Measurements from ENCODE around the gene SH3BP4.

SH3BP4 gene

DNA sequence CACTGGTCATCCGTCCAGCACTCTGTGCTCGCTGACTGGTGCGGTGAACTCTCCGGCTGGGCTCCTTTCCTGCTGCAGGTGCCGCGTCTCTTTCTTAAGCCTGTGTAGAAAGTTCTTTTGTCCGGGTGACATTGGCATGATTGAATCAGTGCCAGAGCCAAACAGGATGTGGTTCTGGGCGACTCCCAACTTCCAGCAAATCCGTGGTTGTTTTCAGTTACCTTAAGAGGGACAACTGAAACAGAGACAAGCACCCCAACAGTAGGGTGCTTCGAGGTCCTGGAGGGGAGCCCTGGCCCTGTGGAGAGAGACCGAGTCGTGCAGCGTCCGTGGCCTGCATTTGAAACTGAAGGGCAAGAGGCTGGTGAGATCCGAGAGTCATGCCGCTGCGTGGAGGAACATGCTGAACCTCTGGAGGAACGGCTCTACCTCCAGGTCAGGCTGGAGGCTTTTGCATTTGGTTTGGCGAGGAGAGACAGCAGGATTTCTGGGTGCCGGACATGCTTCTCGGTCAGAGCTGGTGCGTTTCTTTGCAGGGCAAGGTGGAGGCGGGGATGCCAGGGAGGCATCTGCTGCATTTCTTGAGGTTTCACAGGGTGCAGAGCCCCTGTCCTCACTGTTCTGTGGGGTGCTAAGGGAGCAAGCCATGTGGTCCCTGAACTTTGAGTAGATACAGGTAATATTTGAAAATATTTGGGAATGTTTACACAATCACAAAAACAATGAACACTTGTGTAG is 26.8 kb downstream of the SH3BP4 start:
- DNase-seq (no peak), ATAC-seq (replicated peaks) (no peak)
- Mint-ChIP-seq H3K4me3 (no peak overlapping the region), H3K9me3 (peaks cover 0 to 6% of the 10 kb centered on the region in 2 donors), H3K36me3 (peaks cover 9 to 12% of the 10 kb centered on the region in 2 donors), H3K27ac (no peak overlapping the region), H3K4me1 (peaks cover 16 to 46% of the 10 kb centered on the region in 2 donors), H3K27me3 (peaks cover 21 to 23% of the 10 kb centered on the region in 2 donors)

GRCh38 chr2:234979204-234980167 is 27.7 kb downstream of the SH3BP4 start:
- Mint-ChIP-seq H3K4me1 (peaks cover 16 to 48% of the 10 kb centered on the region in 2 donors), H3K36me3 (peaks cover 9 to 12% of the 10 kb centered on the region in 2 donors), H3K27ac (peak overlapping the region; percentile 5), H3K4me3 (no peak overlapping the region), H3K27me3 (peaks cover 21 to 23% of the 10 kb centered on the region in 2 donors), H3K9me3 (peaks cover 0 to 6% of the 10 kb centered on the region in 2 donors)
- ATAC-seq (replicated peaks) (no peak), DNase-seq (no peak)

DNA sequence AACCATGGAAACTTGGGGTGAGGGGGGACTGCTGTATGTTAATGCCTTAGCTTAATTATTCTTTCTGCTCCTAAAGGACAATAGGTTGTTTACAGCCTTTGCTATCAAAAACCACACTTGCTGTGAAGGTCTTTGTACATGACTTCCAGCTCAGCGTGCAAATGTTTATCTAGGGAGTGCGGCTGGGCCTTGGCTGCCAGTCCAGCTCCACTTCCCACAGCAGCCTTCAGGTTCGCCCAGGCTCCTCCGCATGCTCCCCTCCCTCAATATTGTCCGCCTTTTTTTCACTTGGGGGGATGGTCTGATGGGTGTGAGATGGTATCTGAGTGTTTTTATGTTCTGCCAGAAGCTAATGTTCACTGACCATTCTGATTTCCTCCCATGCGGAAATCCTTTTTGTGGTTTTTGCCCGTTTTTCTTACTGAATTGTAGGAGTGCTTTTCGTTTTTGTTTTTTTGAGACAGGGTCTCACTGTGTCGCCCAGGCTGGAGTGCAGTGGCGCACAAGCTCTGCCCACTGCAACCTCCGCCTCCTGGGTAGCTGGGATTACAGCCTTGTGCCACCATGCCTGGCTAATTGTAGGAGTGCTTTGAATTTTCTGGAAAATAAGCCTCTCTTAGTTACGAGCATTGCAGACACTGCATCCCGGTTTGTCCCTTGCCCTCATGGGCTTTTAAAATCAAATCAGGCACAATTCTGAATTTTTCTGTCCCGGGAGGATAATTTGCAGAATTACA is 28.8 kb downstream of the SH3BP4 start:
- Mint-ChIP-seq H3K27me3 (peaks cover 15 to 23% of the 10 kb centered on the region in 2 donors), H3K27ac (no peak overlapping the region), H3K4me3 (no peak overlapping the region), H3K4me1 (peaks cover 16 to 41% of the 10 kb centered on the region in 2 donors), H3K9me3 (peaks cover 0 to 6% of the 10 kb centered on the region in 2 donors), H3K36me3 (peaks cover 9 to 12% of the 10 kb centered on the region in 2 donors)
- ATAC-seq (replicated peaks), result no peak
- no peak for DNase-seq

GRCh38 chr2:234981197-234982095 is 29.6 kb downstream of the SH3BP4 start:
- Mint-ChIP-seq H3K4me1 (peaks cover 16 to 41% of the 10 kb centered on the region in 2 donors), H3K27ac (no peak overlapping the region), H3K27me3 (peaks cover 15 to 23% of the 10 kb centered on the region in 2 donors), H3K9me3 (peaks cover 0 to 6% of the 10 kb centered on the region in 2 donors), H3K36me3 (peaks cover 9 to 12% of the 10 kb centered on the region in 2 donors), H3K4me3 (no peak overlapping the region)
- ATAC-seq (replicated peaks), result no peak
- no peak for DNase-seq

- peak overlapping the region; percentile 5 for H3K27ac Mint-ChIP-seq
- peaks cover 16 to 45% of the 10 kb centered on the region in 2 donors for H3K4me1 Mint-ChIP-seq
- no peak for ATAC-seq (replicated peaks)
- peaks cover 0 to 6% of the 10 kb centered on the region in 2 donors for H3K9me3 Mint-ChIP-seq
- H3K36me3 Mint-ChIP-seq, result peaks cover 10 to 12% of the 10 kb centered on the region in 2 donors
- no peak overlapping the region for H3K4me3 Mint-ChIP-seq
- peaks cover 15 to 23% of the 10 kb centered on the region in 2 donors for H3K27me3 Mint-ChIP-seq
- DNase-seq, result no peak
Observed at GRCh38 chr2:234982096-234982834, 30.4 kb downstream of the SH3BP4 start.

GRCh38 chr2:234983011-234983726 is 31.4 kb downstream of the SH3BP4 start:
- DNase-seq (no peak), ATAC-seq (replicated peaks) (no peak)
- peaks cover 0 to 6% of the 10 kb centered on the region in 2 donors for H3K9me3 Mint-ChIP-seq
- peaks cover 15 to 22% of the 10 kb centered on the region in 2 donors for H3K27me3 Mint-ChIP-seq
- peaks cover 12 to 13% of the 10 kb centered on the region in 2 donors for H3K36me3 Mint-ChIP-seq
- peaks cover 19 to 50% of the 10 kb centered on the region in 2 donors for H3K4me1 Mint-ChIP-seq
- no peak overlapping the region for H3K4me3 Mint-ChIP-seq
- no peak overlapping the region for H3K27ac Mint-ChIP-seq

- DNase-seq (no peak), ATAC-seq (replicated peaks) (no peak)
- Mint-ChIP-seq H3K27me3 (peaks cover 14 to 15% of the 10 kb centered on the region in 2 donors), H3K27ac (no peak overlapping the region), H3K4me1 (peaks cover 15 to 45% of the 10 kb centered on the region in 2 donors), H3K4me3 (no peak overlapping the region), H3K36me3 (peaks cover 0 to 5% of the 10 kb centered on the region in 2 donors), H3K9me3 (peaks cover 0 to 4% of the 10 kb centered on the region in 2 donors)
Observed at GRCh38 chr2:234985608-234986245, 33.9 kb downstream of the SH3BP4 start.

DNA sequence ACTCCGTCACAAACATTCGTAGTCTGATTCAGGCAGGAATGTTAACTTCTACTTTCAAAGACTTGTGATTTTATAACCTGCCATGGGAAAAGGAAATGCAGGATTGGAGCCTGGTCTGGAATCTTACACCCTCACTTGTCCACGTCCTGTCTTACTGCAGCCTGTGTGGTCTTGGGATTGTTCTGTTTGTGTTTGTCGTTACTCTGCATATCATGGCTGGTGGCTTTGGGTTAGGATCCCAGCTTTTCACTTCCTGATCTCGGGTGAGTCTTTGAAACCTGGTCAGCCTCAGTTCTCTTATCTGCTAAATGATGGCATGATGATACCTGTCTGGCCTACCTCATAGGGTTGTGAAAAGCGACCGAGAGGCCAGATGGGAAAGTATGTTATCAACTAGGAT is 34.6 kb downstream of the SH3BP4 start:
- peaks cover 11 to 39% of the 10 kb centered on the region in 2 donors for H3K4me1 Mint-ChIP-seq
- H3K27ac Mint-ChIP-seq, result no peak overlapping the region
- no peak for ATAC-seq (replicated peaks)

DNA sequence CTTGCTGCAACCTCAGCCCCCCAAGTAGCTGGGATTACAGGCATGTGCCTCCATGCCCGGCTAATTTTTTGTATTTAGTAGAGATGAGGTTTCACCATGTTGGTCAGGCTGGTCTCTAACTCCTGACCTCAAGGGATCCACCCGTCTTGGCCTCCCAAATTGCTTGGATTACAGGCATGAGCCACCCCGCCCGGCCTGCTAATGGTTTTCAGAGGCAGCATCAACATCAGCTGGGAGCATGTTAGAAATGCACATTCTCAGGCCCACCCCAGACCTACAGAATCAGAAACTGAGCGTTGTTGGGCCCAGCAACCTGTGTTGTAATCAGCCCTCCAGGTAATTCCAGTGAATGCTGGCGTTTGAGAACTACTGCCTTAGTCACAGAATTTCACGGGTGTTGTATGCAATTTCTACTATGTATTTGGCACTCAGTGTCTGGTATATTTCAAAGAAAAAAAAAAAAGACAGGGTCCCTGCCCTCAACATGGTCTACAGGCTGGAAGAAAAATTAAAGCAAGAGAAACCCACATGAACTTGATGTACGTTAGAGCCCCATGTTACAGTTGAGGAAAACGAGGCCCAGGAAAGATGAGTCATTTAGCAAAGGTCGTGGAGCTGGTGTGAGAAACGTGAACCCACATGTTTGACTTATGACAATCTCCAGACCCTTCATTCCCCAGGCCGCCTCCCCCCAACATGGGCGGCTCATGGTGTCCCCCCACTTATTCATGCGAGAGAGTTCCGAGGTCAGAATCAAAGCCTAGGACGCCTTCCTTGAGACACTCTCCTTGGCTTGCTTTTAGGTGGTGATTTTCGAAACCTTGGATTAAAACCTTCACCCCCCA is 35.3 kb downstream of the SH3BP4 start:
- Mint-ChIP-seq H3K36me3 (peaks cover 0 to 5% of the 10 kb centered on the region in 2 donors), H3K4me1 (peaks cover 11 to 40% of the 10 kb centered on the region in 2 donors)
- DNase-seq, result no peak

More for the DNA sequence above, 34.6 kb downstream of the SH3BP4 start:
- no peak overlapping the region for H3K4me3 Mint-ChIP-seq
- peaks cover 0 to 5% of the 10 kb centered on the region in 2 donors for H3K36me3 Mint-ChIP-seq
- no peak for DNase-seq
- peaks cover 8 to 10% of the 10 kb centered on the region in 2 donors for H3K27me3 Mint-ChIP-seq
- H3K9me3 Mint-ChIP-seq, result peaks cover 0 to 4% of the 10 kb centered on the region in 2 donors

GRCh38 chr2:234987754-234988153 is 35.9 kb downstream of the SH3BP4 start:
- DNase-seq (no peak), ATAC-seq (replicated peaks) (no peak)
- Mint-ChIP-seq H3K36me3 (peaks cover 0 to 5% of the 10 kb centered on the region in 2 donors), H3K4me3 (no peak overlapping the region), H3K27ac (no peak overlapping the region), H3K27me3 (peaks cover 0 to 3% of the 10 kb centered on the region in 2 donors), H3K9me3 (peaks cover 0 to 4% of the 10 kb centered on the region in 2 donors), H3K4me1 (peaks cover 8 to 37% of the 10 kb centered on the region in 2 donors)

More for the DNA sequence above, 35.3 kb downstream of the SH3BP4 start:
- ATAC-seq (replicated peaks), result no peak
- Mint-ChIP-seq H3K27ac (no peak overlapping the region), H3K4me3 (no peak overlapping the region), H3K27me3 (peaks cover 5 to 7% of the 10 kb centered on the region in 2 donors), H3K9me3 (peaks cover 0 to 4% of the 10 kb centered on the region in 2 donors)

DNA sequence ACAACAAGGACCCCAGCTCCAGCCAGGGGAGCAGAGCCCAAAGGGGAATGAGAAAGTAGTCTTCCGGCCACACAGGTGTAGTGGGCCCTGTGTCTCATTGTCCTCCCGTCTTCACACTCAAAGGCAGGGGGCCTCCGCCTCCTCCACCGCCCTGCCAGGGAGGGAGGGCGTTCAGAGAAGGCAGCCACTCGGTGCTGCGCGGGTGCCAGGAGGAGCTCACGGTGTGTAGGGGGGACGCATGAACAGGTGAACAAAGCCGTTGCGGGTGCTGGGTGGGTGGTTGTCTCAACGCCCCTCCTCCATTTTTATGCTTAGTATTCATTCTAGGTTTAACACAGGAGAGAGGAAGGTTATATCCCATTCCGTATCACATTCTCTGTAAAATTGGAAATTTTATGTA is 36.7 kb downstream of the SH3BP4 start:
- Mint-ChIP-seq H3K27ac (no peak overlapping the region), H3K9me3 (peaks cover 0 to 4% of the 10 kb centered on the region in 2 donors), H3K36me3 (peaks cover 1 to 5% of the 10 kb centered on the region in 2 donors), H3K27me3 (peaks cover 0 to 3% of the 10 kb centered on the region in 2 donors), H3K4me1 (peaks cover 9 to 39% of the 10 kb centered on the region in 2 donors), H3K4me3 (no peak overlapping the region)
- no peak for ATAC-seq (replicated peaks)
- DNase-seq, result no peak
